ENCODE data around the gene SHOC2.

The SHOC2 gene

GRCh38 chr10:110985497-110986275, 66.3 kb downstream of the SHOC2 start:
- no peak for DNase-seq (ENCODE audit: low read depth)

GRCh38 chr10:110989016-110989415, 69.6 kb downstream of the SHOC2 start:
- DNase-seq (ENCODE audit: low read depth): no peak

GRCh38 chr10:110992006-110992800, 72.8 kb downstream of the SHOC2 start:
- no peak for DNase-seq (ENCODE audit: low read depth)

GRCh38 chr10:110993024-110993693, 73.8 kb downstream of the SHOC2 start:
- DNase-seq (ENCODE audit: low read depth): peak; percentile 63

- no peak for DNase-seq (ENCODE audit: low read depth)
These were observed 75.1 kb downstream of the SHOC2 start for GRCh38 chr10:110994406-110995086.

- no peak for DNase-seq (ENCODE audit: low read depth)
These were observed 75.9 kb downstream of the SHOC2 start for GRCh38 chr10:110995301-110995700.

GRCh38 chr10:110996256-110996655, 76.9 kb downstream of the SHOC2 start:
- no peak for DNase-seq (ENCODE audit: low read depth)

- no peak for DNase-seq (ENCODE audit: low read depth)
These were observed 84.6 kb downstream of the SHOC2 start for GRCh38 chr10:111004016-111004415.

- no peak for DNase-seq (ENCODE audit: low read depth)
These were observed 88.1 kb downstream of the SHOC2 start for GRCh38 chr10:111007486-111007885.

GRCh38 chr10:111015181-111015580, 95.8 kb downstream of the SHOC2 start:
- DNase-seq (ENCODE audit: low read depth): no peak

- DNase-seq (ENCODE audit: low read depth): no peak
These were observed 97.7 kb downstream of the SHOC2 start for GRCh38 chr10:111017098-111017497.

GRCh38 chr10:111018021-111018420, 98.6 kb downstream of the SHOC2 start:
- no peak for DNase-seq (ENCODE audit: low read depth)

- DNase-seq (ENCODE audit: low read depth): no peak
These were observed 103.7 kb downstream of the SHOC2 start for GRCh38 chr10:111023060-111023459.

- no peak for DNase-seq (ENCODE audit: low read depth)
These were observed 110.8 kb downstream of the SHOC2 start for GRCh38 chr10:111030042-111030750.

GRCh38 chr10:111034598-111035310, 115.3 kb downstream of the SHOC2 start:
- peak; percentile 9 for DNase-seq (ENCODE audit: low read depth)

GRCh38 chr10:111035542-111035941, 116.1 kb downstream of the SHOC2 start:
- DNase-seq (ENCODE audit: low read depth): no peak

GRCh38 chr10:111037858-111038257, 118.5 kb downstream of the SHOC2 start:
- DNase-seq (ENCODE audit: low read depth): no peak

GRCh38 chr10:111039522-111039921, 120.1 kb downstream of the SHOC2 start:
- no peak for DNase-seq (ENCODE audit: low read depth)

GRCh38 chr10:111057006-111057405, 137.6 kb downstream of the SHOC2 start:
- no peak for DNase-seq (ENCODE audit: low read depth)

Data from GM04503 (cell line).